Neuronal stem cell (in vitro differentiated cells): ENCODE data around the gene COL5A1.

Experiments used
- DNase-seq: peaks from one replicate; pipeline ENCODE4 v3.0.0-alpha.2; 2013; ENCODE audit warnings: low spot score
- H2AFZ ChIP-seq: one replicate; pipeline ENCODE4 v1.6.1; 2013; ENCODE audit warnings: mild to moderate bottlenecking, low read length, inconsistent platforms
- H2AK5ac ChIP-seq: 2 replicates; pipeline ENCODE4 v1.6.1; 2013; ENCODE audit warnings: low read depth, mild to moderate bottlenecking, inconsistent platforms, low read length, moderate library complexity, mixed read lengths
- H2BK120ac ChIP-seq: 2 replicates; pipeline ENCODE4 v1.6.1; 2013; ENCODE audit warnings: low read depth, mild to moderate bottlenecking, inconsistent platforms, low read length, moderate library complexity, mixed read lengths
- H2BK12ac ChIP-seq: one replicate; pipeline ENCODE4 v1.6.1; 2013; ENCODE audit warnings: low read length, inconsistent platforms
- H2BK15ac ChIP-seq: 2 replicates; pipeline ENCODE4 v1.6.1; 2013; ENCODE audit warnings: mild to moderate bottlenecking, low read length, inconsistent platforms, mixed read lengths
- H2BK5ac ChIP-seq: one replicate; pipeline ENCODE4 v1.6.1; 2013; ENCODE audit warnings: inconsistent platforms, mild to moderate bottlenecking, low read length, moderate library complexity
- H3K14ac ChIP-seq: one replicate; pipeline ENCODE4 v1.6.1; 2013; ENCODE audit warnings: low read length, inconsistent platforms
- H3K18ac ChIP-seq: 2 replicates; pipeline ENCODE4 v1.6.1; 2013; ENCODE audit warnings: low read length, inconsistent platforms
- H3K23ac ChIP-seq: 2 replicates; pipeline ENCODE4 v1.6.1; 2013; ENCODE audit warnings: low read depth, mild to moderate bottlenecking, mixed read lengths, low read length, inconsistent platforms; ENCODE audit not compliant: poor library complexity
- H3K27ac ChIP-seq: replicated peaks from 3 replicates; pipeline ENCODE4 v1.5.1; 2013; ENCODE audit warnings: low read length, inconsistent platforms
- H3K27me3 ChIP-seq, 3 experiments: 2 replicates each; pipeline ENCODE4 v1.6.1; 2013; ENCODE audit warnings: low read length in 3 of 3, mild to moderate bottlenecking in 2 of 3, inconsistent platforms in 1 of 3, low read depth in 1 of 3, mixed read lengths in 1 of 3, moderate library complexity in 1 of 3; ENCODE audit not compliant: control insufficient read depth in 3 of 3, insufficient read depth in 3 of 3
- H3K36me3 ChIP-seq, 2 donors: replicated peaks in 1 of 2; 2 replicates each; pipeline ENCODE4 v1.6.1; 2013; ENCODE audit warnings: low read length in 2 of 2; ENCODE audit not compliant: control insufficient read depth in 2 of 2, insufficient read depth in 2 of 2
- H3K4ac ChIP-seq: 2 replicates; pipeline ENCODE4 v1.6.1; 2013; ENCODE audit warnings: inconsistent platforms, mild to moderate bottlenecking, low read length, moderate library complexity
- H3K4me1 ChIP-seq, 2 donors: 1 replicate in 1 of 2; 2 replicates in 1 of 2; pipeline ENCODE4 v1.6.1; 2013; ENCODE audit warnings: low read length in 2 of 2, low read depth in 1 of 2; ENCODE audit not compliant: control insufficient read depth in 2 of 2, insufficient read depth in 1 of 2
- H3K4me2 ChIP-seq: one replicate; pipeline ENCODE4 v1.6.1; 2013; ENCODE audit warnings: mild to moderate bottlenecking, low read length, inconsistent platforms; ENCODE audit not compliant: insufficient read depth, poor library complexity, severe bottlenecking
- H3K4me3 ChIP-seq, 2 donors: 2 replicates each; pipeline ENCODE4 v1.5.1; 2013; ENCODE audit warnings: low read length in 2 of 2, mild to moderate bottlenecking in 2 of 2, inconsistent platforms in 1 of 2, moderate library complexity in 1 of 2
- H3K79me1 ChIP-seq: one replicate; pipeline ENCODE4 v1.6.1; 2013; ENCODE audit warnings: low read depth, mild to moderate bottlenecking, inconsistent platforms, low read length, moderate library complexity
- H3K9ac ChIP-seq: one replicate; pipeline ENCODE4 v1.6.1; 2013; ENCODE audit warnings: mild to moderate bottlenecking, low read depth, low read length, inconsistent platforms; ENCODE audit not compliant: poor library complexity
- H3K9me3 ChIP-seq, 2 donors: replicated peaks in 1 of 2; 2 replicates each; pipeline versions ENCODE3 to v1.6.1; 2013; ENCODE audit warnings: low read length in 2 of 2, mild to moderate bottlenecking in 2 of 2, inconsistent platforms in 1 of 2, low read depth in 1 of 2, mixed read lengths in 1 of 2, moderate library complexity in 1 of 2; ENCODE audit not compliant: control insufficient read depth in 2 of 2, insufficient read depth in 1 of 2
- H4K8ac ChIP-seq: one replicate; pipeline ENCODE4 v1.6.1; 2013; ENCODE audit warnings: low read depth, mild to moderate bottlenecking, inconsistent platforms, low read length, moderate library complexity
- H4K91ac ChIP-seq: one replicate; pipeline ENCODE4 v1.6.1; 2013; ENCODE audit warnings: low read length, low read depth, mild to moderate bottlenecking, inconsistent platforms; ENCODE audit not compliant: poor library complexity
- WGBS, 2 donors: extraction: QIAGEN DNeasy Blood & Tissue Kit; methylation state at CpG; one replicate each; pipeline ENCODE4 v1.1.7; 2013; ENCODE audit warnings: missing lambda C conversion rate in 2 of 2, mixed read lengths in 1 of 2; ENCODE audit not compliant: insufficient read length in 2 of 2, insufficient replicate concordance in 1 of 2; ENCODE audit errors: extremely low coverage in 2 of 2; 5-methylcytosine and 5-hydroxymethylcytosine counted together

Gene COL5A1

GRCh38 chr9:134658378-134658955 is 16.9 kb downstream of the COL5A1 start:
- no peak overlapping the region for H2BK15ac ChIP-seq
- no peak for DNase-seq
- H3K4me1 ChIP-seq = no peaks in the 10 kb centered on the region
- no peak overlapping the region for H2AFZ ChIP-seq
- no peak overlapping the region for H2BK12ac ChIP-seq
- H3K4ac ChIP-seq = no peak overlapping the region
- no peak overlapping the region for H3K4me3 ChIP-seq
- H3K18ac ChIP-seq = peak overlapping the region; percentile 75
- peak overlapping the region; percentile 71 for H2AK5ac ChIP-seq
- peaks cover 3% of the 10 kb centered on the region for H3K79me1 ChIP-seq
- H3K27me3 ChIP-seq = no peaks in the 10 kb centered on the region
- H2BK120ac ChIP-seq = no peak overlapping the region
- H3K14ac ChIP-seq = peak overlapping the region; percentile 67
- H3K36me3 ChIP-seq = no peaks in the 10 kb centered on the region
- H3K27ac ChIP-seq = no peak overlapping the region
- no peak overlapping the region for H4K91ac ChIP-seq
- H3K9me3 ChIP-seq = peaks cover 4 to 17% of the 10 kb centered on the region in 2 donors
- H4K8ac ChIP-seq = no peak overlapping the region
- H3K4me2 ChIP-seq = no peak overlapping the region
- H3K9ac ChIP-seq = no peak overlapping the region
- no CpG with 5 or more reads among the region's 19 CpGs for WGBS, 2 donors
- H2BK5ac ChIP-seq = no peak overlapping the region
- H3K23ac ChIP-seq = no peak overlapping the region

GRCh38 chr9:134659688-134660131 is 18.1 kb downstream of the COL5A1 start:
- H3K4me1 ChIP-seq = no peaks in the 10 kb centered on the region
- no peak overlapping the region for H2AFZ ChIP-seq
- no peak overlapping the region for H3K23ac ChIP-seq
- H3K27ac ChIP-seq = no peak overlapping the region
- no CpG with 5 or more reads among the region's 14 CpGs for WGBS, 2 donors
- H2BK15ac ChIP-seq = no peak overlapping the region
- H3K36me3 ChIP-seq = no peaks in the 10 kb centered on the region
- no peak overlapping the region for H2AK5ac ChIP-seq
- DNase-seq = no peak
- no peak overlapping the region for H4K91ac ChIP-seq
- no peak overlapping the region for H3K9ac ChIP-seq
- peaks cover under 1% of the 10 kb centered on the region for H3K79me1 ChIP-seq
- no peak overlapping the region for H2BK12ac ChIP-seq
- H3K9me3 ChIP-seq = peaks cover 4 to 17% of the 10 kb centered on the region in 2 donors
- no peak overlapping the region for H3K4ac ChIP-seq
- no peak overlapping the region for H3K4me3 ChIP-seq
- H3K18ac ChIP-seq = no peak overlapping the region
- H3K4me2 ChIP-seq = no peak overlapping the region
- H2BK120ac ChIP-seq = no peak overlapping the region
- no peak overlapping the region for H3K14ac ChIP-seq
- H4K8ac ChIP-seq = no peak overlapping the region
- no peaks in the 10 kb centered on the region for H3K27me3 ChIP-seq
- H2BK5ac ChIP-seq = no peak overlapping the region

GRCh38 chr9:134660407-134660806 is 18.8 kb downstream of the COL5A1 start:
- no peak overlapping the region for H3K4me3 ChIP-seq
- no CpG with 5 or more reads among the region's 1 CpG for WGBS, 2 donors
- H3K27me3 ChIP-seq = no peaks in the 10 kb centered on the region
- no peak overlapping the region for H2AFZ ChIP-seq
- no peak for DNase-seq
- no peak overlapping the region for H3K14ac ChIP-seq
- no peak overlapping the region for H4K8ac ChIP-seq
- H3K18ac ChIP-seq = no peak overlapping the region
- H2BK120ac ChIP-seq = no peak overlapping the region
- no peak overlapping the region for H2AK5ac ChIP-seq
- no peak overlapping the region for H3K23ac ChIP-seq
- no peak overlapping the region for H3K4ac ChIP-seq
- peaks cover 4 to 17% of the 10 kb centered on the region in 2 donors for H3K9me3 ChIP-seq
- no peak overlapping the region for H2BK12ac ChIP-seq
- H3K9ac ChIP-seq = no peak overlapping the region
- no peaks in the 10 kb centered on the region for H3K79me1 ChIP-seq
- H2BK5ac ChIP-seq = no peak overlapping the region
- H3K36me3 ChIP-seq = no peaks in the 10 kb centered on the region
- H2BK15ac ChIP-seq = no peak overlapping the region
- H4K91ac ChIP-seq = no peak overlapping the region
- no peak overlapping the region for H3K4me2 ChIP-seq
- no peaks in the 10 kb centered on the region for H3K4me1 ChIP-seq
- H3K27ac ChIP-seq = no peak overlapping the region

- Histone ChIP-seq H3K4ac (no peak overlapping the region), H3K23ac (no peak overlapping the region), H3K27ac (no peak overlapping the region), H2AFZ (no peak overlapping the region), H3K27me3 (no peaks in the 10 kb centered on the region), H2BK15ac (no peak overlapping the region), H2BK5ac (no peak overlapping the region), H3K14ac (no peak overlapping the region), H3K4me3 (no peak overlapping the region), H3K4me2 (no peak overlapping the region), H2BK120ac (no peak overlapping the region), H3K36me3 (no peaks in the 10 kb centered on the region), H2AK5ac (no peak overlapping the region), H4K8ac (no peak overlapping the region), H3K4me1 (no peaks in the 10 kb centered on the region), H2BK12ac (no peak overlapping the region), H3K79me1 (no peaks in the 10 kb centered on the region), H3K9me3 (peaks cover 4 to 17% of the 10 kb centered on the region in 2 donors), H4K91ac (no peak overlapping the region), H3K9ac (no peak overlapping the region), H3K18ac (no peak overlapping the region)
- DNase-seq = no peak
- no CpG with 5 or more reads among the region's 6 CpGs for WGBS, 2 donors
Measured at GRCh38 chr9:134661299-134661698, 19.7 kb downstream of the COL5A1 start.
